ENCODE measurements around the gene ANK3. TPM values are rescaled to one million over a fixed set of nuclear protein-coding genes. Genes with fewer than 3 reads are reported as not detected.

ANK3 gene
- total and polyA plus RNA-seq, 2 experiments from 2014 or later, result 46.5 to 85.2 TPM

DNA sequence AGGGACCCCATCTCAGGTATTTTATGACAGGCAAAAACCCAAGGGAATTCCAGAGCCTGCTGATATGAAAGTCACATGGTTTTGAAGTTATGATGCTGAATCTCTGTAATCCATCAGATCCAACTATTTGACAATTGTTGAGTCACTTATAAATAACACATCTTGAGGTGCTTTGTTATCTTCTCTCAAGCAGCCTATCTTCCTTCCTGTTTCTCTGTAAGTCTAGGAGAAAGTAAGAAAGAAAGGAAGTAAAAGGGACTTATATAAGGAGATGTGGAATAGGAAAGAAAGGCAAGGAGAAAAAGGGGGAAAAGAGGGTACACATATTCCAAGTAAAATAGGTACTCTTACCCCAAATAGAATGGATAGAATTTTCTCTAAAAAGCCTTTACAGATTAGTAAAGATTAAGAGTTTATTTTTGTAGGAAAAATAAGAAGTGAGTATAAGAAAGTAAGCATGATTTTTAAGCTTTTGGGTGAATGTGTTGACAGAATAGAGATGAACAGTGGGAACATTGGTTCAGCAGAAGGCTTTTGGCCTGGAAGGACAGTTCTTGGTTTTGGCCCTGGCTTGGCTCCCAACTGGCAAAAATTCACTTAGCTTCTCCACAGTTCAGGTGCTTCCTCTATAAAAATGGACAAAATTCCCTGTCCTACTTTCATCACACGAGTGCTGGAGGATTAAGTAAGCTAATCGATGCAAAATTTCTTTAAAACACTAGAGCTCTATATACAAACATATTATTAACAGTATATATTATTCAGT, 39.6 kb upstream of the ANK3 start:
- no peak for ATAC-seq
- no peak overlapping the region for H3K4me2 ChIP-seq

More for the DNA sequence above, 39.6 kb upstream of the ANK3 start:
- H3K4me3 Mint-ChIP-seq, result no peak overlapping the region
- H3K4me1 Mint-ChIP-seq, result peaks cover 9% of the 10 kb centered on the region
- DNase-seq (ENCODE audit: low spot score), result no peak
- Histone ChIP-seq H3F3A (replicated peaks; ENCODE audit: low read depth) (no peaks in the 10 kb centered on the region), H3K9me2 (ENCODE audit: insufficient read depth) (no peaks in the 10 kb centered on the region), H3K79me2 (replicated peaks; ENCODE audit: insufficient read depth) (no peaks in the 10 kb centered on the region), H3K27me3 (ENCODE audit: insufficient read depth) (no peaks in the 10 kb centered on the region), H3K27ac (ENCODE audit: low read depth) (no peak overlapping the region), H2AFZ (no peak overlapping the region), H3K4me3 (no peak overlapping the region), H3K36me3 (ENCODE audit: insufficient read depth) (no peaks in the 10 kb centered on the region), H3K4me1 (ENCODE audit: insufficient read depth) (no peaks in the 10 kb centered on the region), H4K20me1 (replicated peaks; ENCODE audit: insufficient read depth) (no peaks in the 10 kb centered on the region)
- H3K27me3 Mint-ChIP-seq (ENCODE audit: insufficient read depth, low read depth, poor library complexity), result no peaks in the 10 kb centered on the region
- no peaks in the 10 kb centered on the region for H3K9me3 Mint-ChIP-seq
- TF ChIP-seq ZNF331 (CRISPR knock-in tag; IDR thresholded peaks at IDR 0.05; ENCODE audit: low read depth) (no peak), NANOG (IDR thresholded peaks at IDR 0.05; ENCODE audit: borderline replicate concordance) (no peak), EZH2phosphoT487 (IDR thresholded peaks at IDR 0.05; ENCODE audit: unreplicated experiment) (no peak), ZNF462 (CRISPR knock-in tag; IDR thresholded peaks at IDR 0.05) (no peak), STAT1 (IDR thresholded peaks at IDR 0.05; ENCODE audit: unreplicated experiment) (no peak)
- TF ChIP-seq, protein P1, sequence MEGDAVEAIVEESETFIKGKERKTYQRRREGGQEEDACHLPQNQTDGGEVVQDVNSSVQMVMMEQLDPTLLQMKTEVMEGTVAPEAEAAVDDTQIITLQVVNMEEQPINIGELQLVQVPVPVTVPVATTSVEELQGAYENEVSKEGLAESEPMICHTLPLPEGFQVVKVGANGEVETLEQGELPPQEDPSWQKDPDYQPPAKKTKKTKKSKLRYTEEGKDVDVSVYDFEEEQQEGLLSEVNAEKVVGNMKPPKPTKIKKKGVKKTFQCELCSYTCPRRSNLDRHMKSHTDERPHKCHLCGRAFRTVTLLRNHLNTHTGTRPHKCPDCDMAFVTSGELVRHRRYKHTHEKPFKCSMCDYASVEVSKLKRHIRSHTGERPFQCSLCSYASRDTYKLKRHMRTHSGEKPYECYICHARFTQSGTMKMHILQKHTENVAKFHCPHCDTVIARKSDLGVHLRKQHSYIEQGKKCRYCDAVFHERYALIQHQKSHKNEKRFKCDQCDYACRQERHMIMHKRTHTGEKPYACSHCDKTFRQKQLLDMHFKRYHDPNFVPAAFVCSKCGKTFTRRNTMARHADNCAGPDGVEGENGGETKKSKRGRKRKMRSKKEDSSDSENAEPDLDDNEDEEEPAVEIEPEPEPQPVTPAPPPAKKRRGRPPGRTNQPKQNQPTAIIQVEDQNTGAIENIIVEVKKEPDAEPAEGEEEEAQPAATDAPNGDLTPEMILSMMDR (conservative IDR thresholded peaks at IDR 0.05; ENCODE audit: low read depth in 2 of 2), result no peak
- H3K36me3 Mint-ChIP-seq (ENCODE audit: low read depth), result no peaks in the 10 kb centered on the region
- no peak overlapping the region for H3K27ac Mint-ChIP-seq

Data from GM23338 (cell line).